GM12878 (cell line): ENCODE results near the gene GTF2F2. TPM values are rescaled to one million over a fixed set of nuclear protein-coding genes. Genes with fewer than 3 reads are reported as not detected.

Experiments
- ATAC-seq: fragments of 200-7000 bp; cut with Tn5 transposase; 3 replicates; pipeline ENCODE4 v1.9.1; 2020; ENCODE audit warnings: mild to moderate bottlenecking, moderate library complexity
- BruUV-seq: library from RNA; stranded (reverse); fragments of 400-500 nt; replicated peaks from 2 replicates; lab custom pipeline; 2021; lab: Mats Ljungman, UMichigan
- CTCF ChIA-PET: fragments of 300-600 bp; sonication (Branson Sonifier 250); formaldehyde crosslinking; extraction: SDS; loops from one replicate; lab custom pipeline; 2021; ENCODE audit warnings: inconsistent platforms; lab: Yijun Ruan, JAX
- POLR2A ChIA-PET: fragments of 350-600 bp; formaldehyde crosslinking; extraction: SDS; loops from one replicate; lab custom pipeline; 2021; ENCODE audit warnings: inconsistent platforms; lab: Charles Lee
- RAD21 ChIA-PET: fragments of 300-600 bp; sonication (Branson Sonifier 250); formaldehyde crosslinking; loops from one replicate; lab custom pipeline; 2023; ENCODE audit warnings: antibody characterized with exemption; ENCODE audit not compliant: unreplicated experiment; lab: Charles Lee
- SMC1A ChIA-PET: fragments of 300-600 bp; sonication (Branson Sonifier 250); formaldehyde crosslinking; loops from one replicate; lab custom pipeline; 2023; ENCODE audit not compliant: unreplicated experiment, uncharacterized antibody; lab: Charles Lee
- DNase-seq: peaks from one replicate; pipeline ENCODE4 v3.0.0-alpha.2; 2011; ENCODE audit warnings: low read depth, low spot score
- FAIRE-seq: peaks from 3 replicates; lab custom pipeline; 2011; peaks lifted over from hg19 to GRCh38; lab: Jason Lieb, UNC
- H2AFZ ChIP-seq: 2 replicates; pipeline ENCODE4 v1.6.0; 2011; ENCODE audit warnings: low read depth, low read length, control low read depth; ENCODE audit not compliant: control insufficient read depth
- H3K27ac ChIP-seq: 2 replicates; pipeline ENCODE4 v1.5.1; 2011; ENCODE audit warnings: control low read depth; ENCODE audit not compliant: control insufficient read depth, insufficient read depth
- H3K27me3 ChIP-seq, 2 experiments: replicated peaks in 1 of 2; 2 replicates each; pipeline versions ENCODE4 v1.6.0 to v1.6.1; 2011; ENCODE audit warnings: low read length in 1 of 2; ENCODE audit not compliant: control insufficient read depth in 2 of 2, insufficient read depth in 2 of 2
- H3K36me3 ChIP-seq, 2 experiments: 2 replicates each; pipeline ENCODE4 v1.5.1; 2011; ENCODE audit warnings: low read length in 1 of 2; ENCODE audit not compliant: control insufficient read depth in 2 of 2, insufficient read depth in 2 of 2
- H3K4me1 ChIP-seq: 2 replicates; pipeline ENCODE4 v1.6.1; 2011; ENCODE audit warnings: mild to moderate bottlenecking, low read length, moderate library complexity, mixed read lengths; ENCODE audit not compliant: control insufficient read depth, insufficient read depth
- H3K4me2 ChIP-seq: 2 replicates; pipeline ENCODE4 v1.6.0; 2011; ENCODE audit warnings: control low read depth; ENCODE audit not compliant: control insufficient read depth, insufficient read depth
- H3K4me3 ChIP-seq: fragments of 200-600 bp; sonication (generic); 2 replicates; pipeline ENCODE4 v1.5.1; 2016
- H3K79me2 ChIP-seq: 2 replicates; pipeline ENCODE4 v1.6.0; 2011; ENCODE audit warnings: low read length; ENCODE audit not compliant: control insufficient read depth, insufficient read depth
- H3K9ac ChIP-seq: 2 replicates; pipeline ENCODE4 v1.8.0; 2011; ENCODE audit warnings: low read length, control low read depth, mixed read lengths; ENCODE audit not compliant: control insufficient read depth, insufficient read depth
- H3K9me3 ChIP-seq: replicated peaks from 3 replicates; pipeline ENCODE4 v1.5.1; 2011; ENCODE audit warnings: mild to moderate bottlenecking, low read length; ENCODE audit not compliant: control insufficient read depth, insufficient read depth
- H4K20me1 ChIP-seq: 2 replicates; pipeline ENCODE4 v1.6.0; 2011; ENCODE audit not compliant: control insufficient read depth, insufficient read depth
- CBX5 ChIP-seq: sonication (generic); IDR thresholded peaks from 2 replicates; pipeline ENCODE4 v1.6.1; 2016; ENCODE audit warnings: low read depth, moderate library complexity, mild to moderate bottlenecking, inconsistent platforms
- FOXK2 ChIP-seq: fragments of 450-650 bp; IDR thresholded peaks from 2 replicates; pipeline ENCODE4 v1.6.1; 2017; ENCODE audit warnings: mild to moderate bottlenecking, moderate library complexity
- JUND ChIP-seq: IDR thresholded peaks from 2 replicates; pipeline ENCODE4 v1.6.1; 2012; ENCODE audit warnings: low read depth, mild to moderate bottlenecking, low read length, improper control_type of control experiment, moderate library complexity
- MAX ChIP-seq: IDR thresholded peaks from 2 replicates; pipeline ENCODE4 v1.6.1; 2012; ENCODE audit warnings: low read depth, low read length, improper control_type of control experiment
- MEF2A ChIP-seq: IDR thresholded peaks from 2 replicates; pipeline ENCODE4 v1.6.1; 2011; ENCODE audit warnings: low read depth, mild to moderate bottlenecking, low read length, moderate library complexity; ENCODE audit not compliant: insufficient read depth
- MEF2B ChIP-seq: fragments of 450-650 bp; IDR thresholded peaks from 2 replicates; pipeline ENCODE4 v1.6.1; 2018; ENCODE audit warnings: mild to moderate bottlenecking, moderate library complexity; ENCODE audit not compliant: partially characterized antibody, poor library complexity, severe bottlenecking
- NR2C2 ChIP-seq: IDR thresholded peaks from 2 replicates; pipeline ENCODE4 v1.6.1; 2011; ENCODE audit warnings: borderline replicate concordance, low read depth; ENCODE audit not compliant: control insufficient read depth, insufficient read length
- POLR2AphosphoS2 ChIP-seq: IDR thresholded peaks from 2 replicates; pipeline ENCODE4 v1.6.1; 2011; ENCODE audit warnings: low read depth, mild to moderate bottlenecking, low read length, improper control_type of control experiment, moderate library complexity
- RFX5 ChIP-seq: IDR thresholded peaks from 2 replicates; pipeline ENCODE4 v1.6.1; 2011; ENCODE audit warnings: low read depth, low read length, improper control_type of control experiment
- RUNX3 ChIP-seq: IDR thresholded peaks from 2 replicates; pipeline ENCODE4 v1.6.1; 2012; ENCODE audit warnings: low read length, inconsistent platforms
- YBX1 ChIP-seq: fragments of 450-650 bp; IDR thresholded peaks from 2 replicates; pipeline ENCODE4 v1.6.1; 2016; ENCODE audit warnings: antibody characterized with exemption
- WGBS: methylation state at CpG from one replicate; pipeline ENCODE4 v1.1.6; 2016; ENCODE audit warnings: low lambda C conversion rate; ENCODE audit not compliant: insufficient replicate concordance, insufficient coverage; ENCODE audit errors: missing lambda C conversion rate; 5-methylcytosine and 5-hydroxymethylcytosine counted together
- in situ Hi-C: fragments of 300-500 bp; cut with MboI; formaldehyde crosslinking; loops from 9 replicates; pipeline ENCODE4 v1.14.3; 2018; ENCODE audit warnings: mixed read lengths
- intact Hi-C: fragments of 100-400 bp; cut with micrococcal nuclease; formaldehyde crosslinking; loops from one replicate; pipeline ENCODE4 v1.14.2; 2022; ENCODE audit not compliant: unreplicated experiment
- polyA plus RNA-seq, 11 experiments: library from polyadenylated mRNA; depleted of rRNA in 4 of 11; unstranded in 6 of 11; stranded (reverse) in 5 of 11; fragments of >200 nt; fragmentation: Nextera tagmentation in 4 of 11; fragmentation: Illumina TruSeq in 1 of 11; extraction: Ambion mirVana in 4 of 11; extraction: Trizol in 1 of 11; gene quantifications; 1 replicate in 1 of 11; 2 replicates in 10 of 11; pipeline versions ENCODE4 v1.2.1 to v1.2.3, GENCODE V29; 2011 to 2016; ENCODE audit warnings: inconsistent platforms in 2 of 11, missing spikeins in 2 of 11, low read depth in 1 of 11
- total RNA-seq, 4 experiments: library from RNA; depleted of rRNA in 3 of 4; stranded (reverse); fragments of >200 nt in 3 of 4; fragmentation: Illumina TruSeq in 1 of 4; extraction: Trizol in 1 of 4; gene quantifications; 2 replicates each; pipeline versions ENCODE4 v1.2.1 to v1.2.3, GENCODE V29; 2013 to 2021
- TF ChIP-seq, protein P1 (sequence below): IDR thresholded peaks from 2 replicates; pipeline ENCODE4 v1.6.1; 2011; ENCODE audit warnings: borderline replicate concordance, low read depth, mild to moderate bottlenecking, moderate library complexity, low read length; ENCODE audit not compliant: insufficient read depth, poor library complexity, severe bottlenecking

The GTF2F2 gene
- total and polyA plus RNA-seq, 10 of the 15 experiments (the other 5 are each of a cell fraction or from before 2014, with no cell fraction given): 14.5 to 30.8 (median 22.6) TPM

DNA sequence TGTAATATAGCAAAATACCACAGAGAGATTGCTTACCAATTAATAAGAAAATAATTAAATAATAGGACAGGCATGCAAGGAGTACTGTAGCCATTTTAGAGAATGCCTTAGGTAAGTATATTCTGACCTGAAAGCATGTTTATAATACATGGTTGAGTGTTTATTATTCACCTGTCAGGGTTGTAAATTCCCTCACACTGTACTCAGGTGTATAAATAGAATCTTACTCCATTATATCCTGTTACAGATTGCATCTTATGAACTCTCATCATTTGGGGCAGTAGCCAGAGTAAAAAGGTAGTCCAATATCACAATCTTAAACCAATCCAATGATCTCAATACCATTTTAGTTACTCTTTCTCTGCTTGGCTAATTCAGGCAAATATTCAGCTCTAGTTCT lies 35.8 kb upstream of the GTF2F2 start (continued):
- TF ChIP-seq, protein P1, sequence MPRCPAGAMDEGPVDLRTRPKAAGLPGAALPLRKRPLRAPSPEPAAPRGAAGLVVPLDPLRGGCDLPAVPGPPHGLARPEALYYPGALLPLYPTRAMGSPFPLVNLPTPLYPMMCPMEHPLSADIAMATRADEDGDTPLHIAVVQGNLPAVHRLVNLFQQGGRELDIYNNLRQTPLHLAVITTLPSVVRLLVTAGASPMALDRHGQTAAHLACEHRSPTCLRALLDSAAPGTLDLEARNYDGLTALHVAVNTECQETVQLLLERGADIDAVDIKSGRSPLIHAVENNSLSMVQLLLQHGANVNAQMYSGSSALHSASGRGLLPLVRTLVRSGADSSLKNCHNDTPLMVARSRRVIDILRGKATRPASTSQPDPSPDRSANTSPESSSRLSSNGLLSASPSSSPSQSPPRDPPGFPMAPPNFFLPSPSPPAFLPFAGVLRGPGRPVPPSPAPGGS: no peak
- TF ChIP-seq POLR2AphosphoS2: no peak

GRCh38 chr13:45086484-45086883 lies 33.8 kb upstream of the GTF2F2 start:
- Histone ChIP-seq H4K20me1 (no peaks in the 10 kb centered on the region), H3K4me1 (no peaks in the 10 kb centered on the region), H3K79me2 (no peaks in the 10 kb centered on the region), H3K9ac (no peak overlapping the region), H3K27ac (no peak overlapping the region), H3K9me3 (no peaks in the 10 kb centered on the region), H3K4me3 (no peak overlapping the region), H3K27me3 (no peaks in the 10 kb centered on the region), H3K4me2 (no peak overlapping the region), H3K36me3 (no peaks in the 10 kb centered on the region), H2AFZ (no peak overlapping the region)
- no peak for FAIRE-seq
- ChIA-PET CTCF (no interaction called here), RAD21 (no interaction called here), SMC1A (interaction anchor here (0.6 kb wide), 1 partner anchor 1811 kb away, joined by 3 read pairs; no protein-coding TSS in a partner anchor), POLR2A (no interaction called here)
- ATAC-seq: no peak
- in situ Hi-C loops: no loop called here
- no peak for TF ChIP-seq MEF2B
- no peak for TF ChIP-seq MEF2A
- TF ChIP-seq POLR2AphosphoS2: no peak
- TF ChIP-seq MAX: no peak
- TF ChIP-seq NR2C2: no peak
- TF ChIP-seq CBX5: no peak
- TF ChIP-seq, protein P1: no peak
- no peak for TF ChIP-seq FOXK2
- TF ChIP-seq RFX5: no peak
- TF ChIP-seq YBX1: no peak
- no peak for TF ChIP-seq JUND
- TF ChIP-seq RUNX3: no peak
- WGBS: 74% methylated on average over 3 of the region's 3 CpGs
- no peak for DNase-seq
- BruUV-seq: no TSS peak
- intact Hi-C loops: no loop called here
